SK-N-SH treated with all-trans-retinoic acid at 6 μM for 48 hours (cell line): ENCODE measurements around the gene DNAJC1.
"Not testable (repeated sequence)": the region's sequence is repeated elsewhere in the genome, so short reads cannot be mapped to it uniquely, and the experiment has no call there.

Source experiments
- ATAC-seq: fragments of 200-7000 bp; cut with Tn5 transposase; 3 replicates; pipeline ENCODE4 v1.9.1; 2020; ENCODE audit warnings: mild to moderate bottlenecking, moderate library complexity
- ARNTL ChIP-seq: fragments of 450-650 bp; formaldehyde crosslinking; IDR thresholded peaks from 2 replicates; pipeline ENCODE4 v1.5.0; 2020; ENCODE audit warnings: low read depth, mild to moderate bottlenecking, moderate library complexity, borderline replicate concordance
- CREB5 ChIP-seq: fragments of 250-450 bp; sonication (Bioruptor Pico); IDR thresholded peaks from 2 replicates; pipeline ENCODE4 v1.5.1; 2020; ENCODE audit warnings: low read depth, mild to moderate bottlenecking, moderate library complexity
- CSDC2 ChIP-seq: fragments of 250-450 bp; sonication (Bioruptor Pico); IDR thresholded peaks from 2 replicates; pipeline ENCODE4 v1.5.0; 2020; ENCODE audit warnings: mild to moderate bottlenecking, moderate library complexity
- CSRNP3 ChIP-seq: fragments of 250-450 bp; sonication (Bioruptor Pico); IDR thresholded peaks from 2 replicates; pipeline ENCODE4 v1.5.1; 2021; ENCODE audit warnings: mild to moderate bottlenecking, moderate library complexity
- GLIS3 ChIP-seq: fragments of 250-450 bp; sonication (Bioruptor Pico); IDR thresholded peaks from 2 replicates; pipeline ENCODE4 v1.5.0; 2020; ENCODE audit warnings: mild to moderate bottlenecking, moderate library complexity
- ISL1 ChIP-seq: fragments of 250-450 bp; sonication (Bioruptor Pico); IDR thresholded peaks from 2 replicates; pipeline ENCODE4 v2.1.2; 2022; ENCODE audit warnings: mild to moderate bottlenecking, moderate library complexity
- OSR1 ChIP-seq: fragments of 250-450 bp; sonication (Bioruptor Pico); IDR thresholded peaks from 2 replicates; pipeline ENCODE4 v1.8.0; 2022; ENCODE audit warnings: moderate library complexity, mild to moderate bottlenecking, inconsistent platforms
- PATZ1 ChIP-seq: fragments of 250-450 bp; sonication (Bioruptor Pico); IDR thresholded peaks from 2 replicates; pipeline ENCODE4 v1.8.0; 2020; ENCODE audit warnings: mild to moderate bottlenecking, moderate library complexity, borderline replicate concordance
- RARB ChIP-seq: fragments of 250-450 bp; sonication (Bioruptor Pico); IDR thresholded peaks from 2 replicates; pipeline ENCODE4 v1.8.0; 2021; ENCODE audit warnings: mild to moderate bottlenecking, moderate library complexity
- TCF4 ChIP-seq: fragments of 250-450 bp; sonication (Bioruptor Pico); IDR thresholded peaks from 2 replicates; pipeline ENCODE4 v1.8.0; 2021; ENCODE audit warnings: mild to moderate bottlenecking, moderate library complexity, borderline replicate concordance
- TOX ChIP-seq: fragments of 250-450 bp; sonication (Bioruptor Pico); IDR thresholded peaks from 2 replicates; pipeline ENCODE4 v1.8.0; 2021; ENCODE audit warnings: mild to moderate bottlenecking, moderate library complexity, borderline replicate concordance
- TSHZ2 ChIP-seq: fragments of 250-450 bp; sonication (Bioruptor Pico); IDR thresholded peaks from 2 replicates; pipeline ENCODE4 v1.5.0; 2020; ENCODE audit warnings: mild to moderate bottlenecking, moderate library complexity
- ZC3H10 ChIP-seq: fragments of 250-450 bp; sonication (Bioruptor Pico); IDR thresholded peaks from 2 replicates; pipeline ENCODE4 v1.5.1; 2021; ENCODE audit warnings: mild to moderate bottlenecking, moderate library complexity
- ZFP3 ChIP-seq: fragments of 250-450 bp; sonication (Bioruptor Pico); IDR thresholded peaks from 2 replicates; pipeline ENCODE4 v1.5.0; 2020; ENCODE audit warnings: mild to moderate bottlenecking, moderate library complexity
- ZFP30 ChIP-seq: fragments of 450-650 bp; formaldehyde crosslinking; IDR thresholded peaks from 2 replicates; pipeline ENCODE4 v1.5.0; 2022; ENCODE audit warnings: mild to moderate bottlenecking, moderate library complexity
- ZNF70 ChIP-seq: fragments of 450-650 bp; formaldehyde crosslinking; IDR thresholded peaks from 2 replicates; pipeline ENCODE4 v1.5.0; 2020; ENCODE audit warnings: mild to moderate bottlenecking, moderate library complexity
- ZNF8 ChIP-seq: fragments of 450-650 bp; formaldehyde crosslinking; IDR thresholded peaks from 2 replicates; pipeline ENCODE4 v1.5.0; 2020; ENCODE audit warnings: mild to moderate bottlenecking, moderate library complexity

Gene DNAJC1

GRCh38 chr10:21888959-21889358, 114.6 kb downstream of the DNAJC1 start (continued):
- no peak for TF ChIP-seq TSHZ2 (CRISPR knock-in tag)

- no peak for ATAC-seq
- TF ChIP-seq ZFP30 (CRISPR knock-in tag), result no peak
- no peak for TF ChIP-seq OSR1
- no peak for TF ChIP-seq ZFP3 (CRISPR knock-in tag)
These were observed 117.6 kb downstream of the DNAJC1 start for GRCh38 chr10:21885940-21886339.

GRCh38 chr10:21873198-21873597, 130.3 kb downstream of the DNAJC1 start:
- TF ChIP-seq OSR1, result no peak
- TF ChIP-seq CREB5 (CRISPR knock-in tag), result no peak
- ATAC-seq, result no peak

- not testable (repeated sequence) for ATAC-seq
These were observed 130.8 kb downstream of the DNAJC1 start for GRCh38 chr10:21872771-21873170.

GRCh38 chr10:21870849-21871248, 132.7 kb downstream of the DNAJC1 start:
- no peak for ATAC-seq
- no peak for TF ChIP-seq ISL1 (CRISPR knock-in tag)
- no peak for TF ChIP-seq GLIS3 (CRISPR knock-in tag)
- TF ChIP-seq OSR1, result no peak

GRCh38 chr10:21869087-21869486, 134.4 kb downstream of the DNAJC1 start:
- ATAC-seq, result not testable (repeated sequence)

GRCh38 chr10:21860718-21861117, 142.8 kb downstream of the DNAJC1 start:
- TF ChIP-seq TCF4 (CRISPR knock-in tag), result no peak
- TF ChIP-seq ZNF70, result no peak
- TF ChIP-seq ZFP3 (CRISPR knock-in tag), result no peak
- no peak for TF ChIP-seq PATZ1 (CRISPR knock-in tag)
- no peak for TF ChIP-seq ISL1 (CRISPR knock-in tag)
- TF ChIP-seq CSDC2 (CRISPR knock-in tag), result no peak
- no peak for TF ChIP-seq OSR1
- no peak for TF ChIP-seq ZC3H10 (CRISPR knock-in tag)
- TF ChIP-seq RARB (CRISPR knock-in tag), result no peak
- TF ChIP-seq ZNF8 (CRISPR knock-in tag), result no peak
- TF ChIP-seq CSRNP3 (CRISPR knock-in tag), result no peak
- no peak for TF ChIP-seq TOX (CRISPR knock-in tag)
- TF ChIP-seq ARNTL, result no peak
- TF ChIP-seq, all 23 proteins: peak for 0
- no peak for ATAC-seq
